Astrocyte (in vitro differentiated cells and primary cell): ENCODE measurements around the gene STK39. TPM values are rescaled to one million over a fixed set of nuclear protein-coding genes. Genes with fewer than 3 reads are reported as not detected.

Source experiments
- DNase-seq: peaks from one replicate; pipeline ENCODE4 v3.0.0-alpha.2; 2010; ENCODE audit warnings: low read depth
- FAIRE-seq: peaks from 2 replicates; lab custom pipeline; 2011; peaks lifted over from hg19 to GRCh38; lab: Jason Lieb, UNC
- H2AFZ ChIP-seq: 2 replicates; pipeline ENCODE4 v1.6.0; 2012; ENCODE audit warnings: low read depth, low read length, inconsistent platforms
- H3K27ac ChIP-seq: 2 replicates; pipeline ENCODE4 v1.5.1; 2011; ENCODE audit warnings: low read depth, low read length, inconsistent platforms
- H3K27me3 ChIP-seq: 2 replicates; pipeline ENCODE4 v1.6.0; 2011; ENCODE audit warnings: low read length, inconsistent platforms; ENCODE audit not compliant: insufficient read depth
- H3K36me3 ChIP-seq: 2 replicates; pipeline ENCODE4 v1.5.1; 2011; ENCODE audit warnings: low read length, inconsistent platforms; ENCODE audit not compliant: insufficient read depth
- H3K4me1 ChIP-seq: 2 replicates; pipeline ENCODE4 v1.5.1; 2011; ENCODE audit warnings: low read length, inconsistent platforms; ENCODE audit not compliant: insufficient read depth
- H3K4me2 ChIP-seq: 2 replicates; pipeline ENCODE4 v1.6.0; 2012; ENCODE audit warnings: low read length, inconsistent platforms
- H3K4me3 ChIP-seq: 2 replicates; pipeline ENCODE4 v1.5.1; 2011; ENCODE audit warnings: low read depth, mild to moderate bottlenecking, low read length, inconsistent platforms; ENCODE audit not compliant: insufficient read depth
- H3K79me2 ChIP-seq: 2 replicates; pipeline ENCODE4 v1.6.0; 2012; ENCODE audit warnings: mild to moderate bottlenecking, low read length, inconsistent platforms; ENCODE audit not compliant: insufficient read depth
- H3K9ac ChIP-seq: 2 replicates; pipeline ENCODE4 v1.6.0; 2012; ENCODE audit warnings: mild to moderate bottlenecking, low read length, inconsistent platforms
- H3K9me3 ChIP-seq: 2 replicates; pipeline ENCODE4 v1.5.1; 2012; ENCODE audit warnings: low read depth, mild to moderate bottlenecking, low read length, inconsistent platforms; ENCODE audit not compliant: insufficient read depth
- H4K20me1 ChIP-seq: 2 replicates; pipeline ENCODE4 v1.6.0; 2012; ENCODE audit warnings: low read length, inconsistent platforms; ENCODE audit not compliant: insufficient read depth
- H3K27ac Mint-ChIP-seq: one replicate; pipeline ENCODE4 v1.8.0; 2021; ENCODE audit warnings: mild to moderate bottlenecking, mixed read lengths; ENCODE audit not compliant: unreplicated experiment
- H3K27me3 Mint-ChIP-seq: one replicate; pipeline ENCODE4 v1.8.0; 2021; ENCODE audit warnings: low read depth, mixed read lengths; ENCODE audit not compliant: unreplicated experiment
- H3K36me3 Mint-ChIP-seq: one replicate; pipeline ENCODE4 v1.8.0; 2021; ENCODE audit warnings: low read depth, mixed read lengths; ENCODE audit not compliant: unreplicated experiment
- H3K4me1 Mint-ChIP-seq: one replicate; pipeline ENCODE4 v1.8.0; 2021; ENCODE audit warnings: low read depth, mixed read lengths; ENCODE audit not compliant: unreplicated experiment
- H3K4me3 Mint-ChIP-seq: one replicate; pipeline ENCODE4 v1.8.0; 2021; ENCODE audit warnings: mild to moderate bottlenecking, moderate library complexity, mixed read lengths; ENCODE audit not compliant: unreplicated experiment
- H3K9me3 Mint-ChIP-seq: one replicate; pipeline ENCODE4 v1.8.0; 2021; ENCODE audit warnings: mild to moderate bottlenecking, mixed read lengths; ENCODE audit not compliant: unreplicated experiment
- CTCF ChIP-seq: IDR thresholded peaks from 2 replicates; pipeline ENCODE4 v1.5.1; 2011; ENCODE audit warnings: low read depth, mild to moderate bottlenecking, inconsistent platforms, low read length, moderate library complexity; ENCODE audit not compliant: insufficient read depth
- EZH2 ChIP-seq: IDR thresholded peaks from 2 replicates; pipeline ENCODE4 v1.6.1; 2012; ENCODE audit warnings: mild to moderate bottlenecking, low read length, inconsistent platforms; ENCODE audit not compliant: insufficient read depth
- total RNA-seq: library from RNA; stranded (reverse); gene quantifications from 2 replicates; pipeline ENCODE4 v1.2.1, GENCODE V29; 2021

The STK39 gene
- total RNA-seq, 1 donor from 2014 or later: 23.4 TPM

DNA sequence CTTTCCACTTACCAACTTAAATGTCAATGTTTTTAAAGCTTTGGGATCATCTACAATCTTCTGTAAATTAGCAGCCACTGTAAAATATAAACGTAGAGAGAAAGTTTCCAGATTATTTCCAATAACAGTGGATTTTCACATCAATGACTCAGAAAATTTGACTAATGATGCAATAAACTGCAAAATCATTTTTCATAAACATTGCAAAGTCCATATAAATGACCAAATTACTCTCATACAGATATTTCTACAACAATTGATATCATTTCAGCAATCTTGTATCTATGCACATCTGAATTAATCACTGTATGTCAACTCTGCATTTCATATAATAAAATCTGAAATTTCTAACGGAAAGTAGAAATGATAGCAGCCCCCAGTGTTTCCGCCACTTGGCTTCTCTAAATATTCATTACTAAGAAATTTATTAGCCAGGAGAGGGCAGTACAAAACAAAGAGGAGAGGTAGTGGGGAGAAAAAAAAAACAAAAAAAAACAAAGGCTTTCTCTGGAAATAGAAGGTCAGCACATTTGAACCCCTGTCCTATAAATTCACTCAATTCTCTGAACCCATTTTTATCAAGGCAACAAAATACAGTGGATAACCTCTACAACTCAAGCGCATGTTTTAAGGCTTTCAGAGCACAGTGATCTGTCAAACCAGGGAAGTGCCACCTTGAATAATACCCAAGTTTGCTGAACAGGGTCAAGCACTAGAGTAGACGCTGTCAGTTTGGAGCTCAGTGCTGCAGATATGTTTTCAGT lies 282.6 kb downstream of the STK39 start:
- FAIRE-seq: no peak
- Histone ChIP-seq H3K4me2 (no peak overlapping the region), H3K27me3 (no peaks in the 10 kb centered on the region), H4K20me1 (no peaks in the 10 kb centered on the region), H3K36me3 (no peaks in the 10 kb centered on the region), H3K27ac (no peak overlapping the region), H3K9ac (no peak overlapping the region), H3K9me3 (no peaks in the 10 kb centered on the region), H3K4me3 (no peak overlapping the region), H2AFZ (no peak overlapping the region), H3K4me1 (no peaks in the 10 kb centered on the region), H3K79me2 (no peaks in the 10 kb centered on the region)
- TF ChIP-seq EZH2 (no peak), CTCF (peak; percentile 13)
- H3K4me3 Mint-ChIP-seq: no peak overlapping the region
- H3K36me3 Mint-ChIP-seq: peaks cover 2% of the 10 kb centered on the region
- peaks cover 2% of the 10 kb centered on the region for H3K9me3 Mint-ChIP-seq
- no peaks in the 10 kb centered on the region for H3K27me3 Mint-ChIP-seq
- H3K4me1 Mint-ChIP-seq: no peaks in the 10 kb centered on the region
- no peak overlapping the region for H3K27ac Mint-ChIP-seq
- no peak for DNase-seq

GRCh38 chr2:167963899-167964649 lies 283.3 kb downstream of the STK39 start:
- Mint-ChIP-seq H3K27me3 (no peaks in the 10 kb centered on the region), H3K27ac (no peak overlapping the region), H3K36me3 (no peaks in the 10 kb centered on the region), H3K4me3 (no peak overlapping the region), H3K9me3 (no peaks in the 10 kb centered on the region), H3K4me1 (no peaks in the 10 kb centered on the region)
- no peaks in the 10 kb centered on the region for H4K20me1 ChIP-seq
- no peak overlapping the region for H3K9ac ChIP-seq
- H3K9me3 ChIP-seq: no peaks in the 10 kb centered on the region
- H3K4me1 ChIP-seq: no peaks in the 10 kb centered on the region
- H3K79me2 ChIP-seq: no peaks in the 10 kb centered on the region
- no peak for TF ChIP-seq CTCF
- TF ChIP-seq EZH2: no peak
- FAIRE-seq (no peak), DNase-seq (no peak)
- no peak overlapping the region for H3K4me3 ChIP-seq
- H3K27me3 ChIP-seq: no peaks in the 10 kb centered on the region
- no peak overlapping the region for H3K4me2 ChIP-seq
- no peak overlapping the region for H3K27ac ChIP-seq
- no peaks in the 10 kb centered on the region for H3K36me3 ChIP-seq
- H2AFZ ChIP-seq: no peak overlapping the region
